ENCODE data around the gene SIN3A. TPM values are rescaled to one million over a fixed set of nuclear protein-coding genes. Genes with fewer than 3 reads are reported as not detected.
A peak's percentile ranks its signal among the peaks of the same experiment; 100 is the strongest.

Gene SIN3A
- total and polyA plus RNA-seq, 2 of the 8 experiments (the other 6 are each of a cell fraction or from before 2014, with no cell fraction given) = 69.5 to 109 TPM

DNA sequence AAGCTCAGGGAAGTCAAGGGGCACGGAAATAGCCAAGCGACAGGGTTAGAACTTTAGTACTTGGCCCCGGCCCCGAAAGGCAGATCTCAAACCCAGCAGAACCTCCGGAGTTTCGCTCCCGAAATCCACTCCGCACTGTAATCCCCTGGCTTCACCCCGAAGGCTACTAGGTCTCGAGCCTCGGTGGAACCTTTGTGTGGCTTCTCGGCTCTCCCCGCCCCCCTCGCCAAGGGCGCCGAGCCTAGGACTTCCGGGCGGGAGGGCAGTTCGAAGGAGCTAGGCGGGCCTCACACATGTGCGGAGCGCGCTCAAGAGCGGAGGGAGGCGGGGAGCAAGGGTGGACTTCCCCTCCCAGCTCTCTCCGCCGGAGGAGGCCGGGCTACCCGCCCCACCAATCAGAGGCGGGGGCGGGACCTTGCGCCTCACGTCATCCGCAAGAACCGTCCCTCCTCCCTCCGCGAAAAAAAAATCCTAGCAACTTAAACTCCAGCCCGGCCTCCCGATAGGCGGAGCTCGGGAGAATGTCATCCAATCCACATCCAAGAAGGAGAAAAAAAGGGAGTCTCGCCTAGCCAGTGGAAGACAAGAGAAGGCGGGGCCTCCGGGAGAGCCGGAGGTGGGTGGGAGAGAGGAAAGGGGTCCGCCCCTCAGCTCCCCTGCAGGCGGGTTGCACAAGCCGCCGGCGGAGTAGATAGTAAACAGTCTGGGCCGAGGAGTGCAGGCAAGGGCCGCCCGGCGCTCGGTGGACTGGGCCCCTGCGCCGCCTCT is 2.4 kb upstream of the SIN3A start:
- H4K20me1 ChIP-seq (replicated peaks in 1 of 2; ENCODE audit: control insufficient read depth in 1 of 2, insufficient read depth in 2 of 2, low read length in 2 of 2) = peaks cover 10 to 11% of the 10 kb centered on the region in 2 experiments
- FAIRE-seq (peak; percentile 69), DNase-seq (ENCODE audit: low read depth in 1 of 2, low spot score in 2 of 2) (peak; percentile 95 to 100)
- no peak overlapping the region for H2BK120ac ChIP-seq (replicated peaks; ENCODE audit: low read depth, low read length)
- no peaks in the 10 kb centered on the region; a peak in 1 of 4 replicates for H3K9me3 ChIP-seq (ENCODE audit: insufficient read depth in 2 of 2, low read depth in 1 of 2, low read length in 1 of 2)
- peak overlapping the region; percentile 79 for H3K4ac ChIP-seq (replicated peaks; ENCODE audit: insufficient read length, low read depth, low read length)
- H3K4me3 ChIP-seq (ENCODE audit: extremely low read depth in 1 of 4, insufficient read depth in 2 of 4, low read depth in 3 of 4, low read length in 4 of 4) = peak overlapping the region; percentile 85 to 93 (median 92)
- peak overlapping the region; percentile 0 for H3K56ac ChIP-seq (replicated peaks; ENCODE audit: insufficient read length, low read depth, low read length)
- H3K9ac ChIP-seq (replicated peaks in 1 of 4; ENCODE audit: extremely low read depth in 1 of 4, low read depth in 3 of 4, low read length in 3 of 4) = peak overlapping the region; percentile 77 to 96 (median 92)
- H3K4me1 ChIP-seq (replicated peaks in 1 of 4; ENCODE audit: control insufficient read depth in 3 of 4, insufficient read depth in 4 of 4, low read length in 3 of 4) = peaks cover 0 to 8% (median 3%) of the 10 kb centered on the region in 4 experiments; a peak in 2 of 7 replicates
- H4K91ac ChIP-seq (replicated peaks; ENCODE audit: insufficient read length, low read length) = peak overlapping the region; percentile 60
- no peak overlapping the region for H3K14ac ChIP-seq (ENCODE audit: insufficient read length)
- peak overlapping the region; percentile 94 to 97 for H3K4me2 ChIP-seq (ENCODE audit: insufficient read depth in 1 of 2, low read depth in 2 of 2, low read length in 2 of 2)
- H3K36me3 ChIP-seq (ENCODE audit: control insufficient read depth in 2 of 4, insufficient read depth in 4 of 4, low read length in 3 of 4) = no peaks in the 10 kb centered on the region
- no peak overlapping the region for H2AK5ac ChIP-seq (ENCODE audit: low read depth, low read length)
- peak overlapping the region; percentile 93 for H2BK5ac ChIP-seq (ENCODE audit: low read depth, low read length)
- no peaks in the 10 kb centered on the region for H3K27me3 ChIP-seq (replicated peaks in 1 of 4; ENCODE audit: control insufficient read depth in 3 of 4, extremely low read depth in 1 of 4, insufficient read depth in 3 of 4, low read length in 3 of 4)
- H3K18ac ChIP-seq (ENCODE audit: extremely low read depth, low read length) = peak overlapping the region; percentile 85
- 0 out of 2 replicates have a peak, but pooled peaks cover 2% of the 10 kb centered on the region for H3K79me1 ChIP-seq (ENCODE audit: low read depth, low read length)
- CTCF ChIA-PET (ENCODE audit: partially characterized antibody) = interaction anchor here (0.6 to 2.4 kb wide), 13 partner anchors 9 to 1887 kb away, joined by 3 to 11 read pairs (median 3); partner anchors contain the start of genes IMP3, MAN2C1 and SNX33
- no peak overlapping the region for H2AFZ ChIP-seq (ENCODE audit: low read length)
- WGBS, 2 experiments (ENCODE audit: extremely low coverage in 1 of 2, insufficient coverage in 1 of 2, insufficient read length in 1 of 2, insufficient replicate concordance in 2 of 2, low coverage in 1 of 2, low lambda C conversion rate in 2 of 2, missing lambda C conversion rate in 1 of 2) = 1% methylated on average over 29 of the region's 57 CpGs; no CpG with 5 or more reads in 1 of the 2 experiments
- peaks cover 22% of the 10 kb centered on the region for H3K23me2 ChIP-seq (ENCODE audit: low read depth, low read length)
- peak overlapping the region; percentile 7; the same call in 1 of the 2 replicates for H2BK12ac ChIP-seq (ENCODE audit: low read depth, low read length)
- POLR2A ChIA-PET (ENCODE audit: partially characterized antibody) = interaction anchor here (0.6 to 5.0 kb wide), 26 partner anchors 11 to 468 kb away, joined by 3 to 61 read pairs (median 4); partner anchors contain the start of genes IMP3, MAN2C1, PTPN9 and SNUPN
- H2BK15ac ChIP-seq (ENCODE audit: low read length) = peak overlapping the region; percentile 20; the same call in 1 of the 2 replicates
- H2BK20ac ChIP-seq (ENCODE audit: low read length) = no peak overlapping the region
- H3K23ac ChIP-seq (ENCODE audit: insufficient read length) = no peak overlapping the region
- H4K8ac ChIP-seq (ENCODE audit: extremely low read depth, insufficient read depth, low read length) = peak overlapping the region; percentile 96; the same call in 1 of the 2 replicates
- H3K27ac ChIP-seq (ENCODE audit: low read depth, low read length) = peak overlapping the region; percentile 92
- peaks cover 11 to 21% of the 10 kb centered on the region in 2 experiments for H3K79me2 ChIP-seq (ENCODE audit: control insufficient read depth in 1 of 2, insufficient read depth in 2 of 2, low read length in 2 of 2)
- peak overlapping the region; percentile 69 for H4K5ac ChIP-seq (ENCODE audit: insufficient read length, low read depth, low read length)
- TF ChIP-seq RFX5 (IDR thresholded peaks at IDR 0.05; ENCODE audit: borderline replicate concordance, low read depth, low read length) (peak; percentile 9; the same call in 1 of the 2 replicates), KDM5A (IDR thresholded peaks at IDR 0.05; ENCODE audit: low read length) (no peak), ASH2L (IDR thresholded peaks at IDR 0.05; ENCODE audit: low read length) (no peak), POLR2A (IDR thresholded peaks at IDR 0.05; ENCODE audit: control extremely low read depth in 1 of 2, low read depth in 2 of 2, low read length in 2 of 2) (peak; percentile 45 to 57; a peak in 2 of 3 replicates), HDAC6 (IDR thresholded peaks at IDR 0.05; ENCODE audit: low read depth, low read length) (no peak), CHD2 (IDR thresholded peaks at IDR 0.05; ENCODE audit: low read length) (peak; percentile 49), RNF2 (IDR thresholded peaks at IDR 0.05; ENCODE audit: borderline replicate concordance, low read depth, low read length, missing control alignments, poor library complexity, severe bottlenecking) (no peak), EGR1 (IDR thresholded peaks at IDR 0.05; ENCODE audit: borderline replicate concordance, low read depth, low read length) (no peak), PHF8 (conservative IDR thresholded peaks at IDR 0.05; ENCODE audit: low read depth, low read length) (peak; percentile 55), SP4 (IDR thresholded peaks at IDR 0.05; ENCODE audit: low read length) (peak; percentile 94)
- TF ChIP-seq, protein P1, sequence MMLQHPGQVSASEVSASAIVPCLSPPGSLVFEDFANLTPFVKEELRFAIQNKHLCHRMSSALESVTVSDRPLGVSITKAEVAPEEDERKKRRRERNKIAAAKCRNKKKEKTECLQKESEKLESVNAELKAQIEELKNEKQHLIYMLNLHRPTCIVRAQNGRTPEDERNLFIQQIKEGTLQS (IDR thresholded peaks at IDR 0.05; ENCODE audit: insufficient read depth, low read depth, low read length) = no peak

Measured in H1 (cell line).